Astrocyte of the cerebellum (primary cell): ENCODE results near the gene NPDC1.

ENCODE experiments used
- DNase-seq: peaks from one replicate; pipeline ENCODE4 v3.0.0-alpha.2; 2011; ENCODE audit warnings: low read depth
- H3K4me3 ChIP-seq: 2 replicates; pipeline ENCODE4 v1.5.1; 2011; ENCODE audit warnings: mild to moderate bottlenecking, low read depth, low read length, moderate library complexity
- in situ Hi-C: cut with HindIII; loops from 2 replicates; pipeline ENCODE4 v1.10.0; 2017; ENCODE audit warnings: low sequenced_read_pairs
- TF ChIP-seq, protein P1 (sequence below): IDR thresholded peaks from 2 replicates; pipeline ENCODE4 v1.5.1; 2012; ENCODE audit warnings: low read length, low read depth, moderate library complexity, mild to moderate bottlenecking; ENCODE audit errors: missing control alignments

The NPDC1 gene

GRCh38 chr9:137012694-137013570 is 33.0 kb downstream of the NPDC1 start:
- TF ChIP-seq, protein P1, sequence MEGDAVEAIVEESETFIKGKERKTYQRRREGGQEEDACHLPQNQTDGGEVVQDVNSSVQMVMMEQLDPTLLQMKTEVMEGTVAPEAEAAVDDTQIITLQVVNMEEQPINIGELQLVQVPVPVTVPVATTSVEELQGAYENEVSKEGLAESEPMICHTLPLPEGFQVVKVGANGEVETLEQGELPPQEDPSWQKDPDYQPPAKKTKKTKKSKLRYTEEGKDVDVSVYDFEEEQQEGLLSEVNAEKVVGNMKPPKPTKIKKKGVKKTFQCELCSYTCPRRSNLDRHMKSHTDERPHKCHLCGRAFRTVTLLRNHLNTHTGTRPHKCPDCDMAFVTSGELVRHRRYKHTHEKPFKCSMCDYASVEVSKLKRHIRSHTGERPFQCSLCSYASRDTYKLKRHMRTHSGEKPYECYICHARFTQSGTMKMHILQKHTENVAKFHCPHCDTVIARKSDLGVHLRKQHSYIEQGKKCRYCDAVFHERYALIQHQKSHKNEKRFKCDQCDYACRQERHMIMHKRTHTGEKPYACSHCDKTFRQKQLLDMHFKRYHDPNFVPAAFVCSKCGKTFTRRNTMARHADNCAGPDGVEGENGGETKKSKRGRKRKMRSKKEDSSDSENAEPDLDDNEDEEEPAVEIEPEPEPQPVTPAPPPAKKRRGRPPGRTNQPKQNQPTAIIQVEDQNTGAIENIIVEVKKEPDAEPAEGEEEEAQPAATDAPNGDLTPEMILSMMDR = no peak
- in situ Hi-C loops = no loop called here
- DNase-seq = no peak
- H3K4me3 ChIP-seq = no peak overlapping the region

DNA sequence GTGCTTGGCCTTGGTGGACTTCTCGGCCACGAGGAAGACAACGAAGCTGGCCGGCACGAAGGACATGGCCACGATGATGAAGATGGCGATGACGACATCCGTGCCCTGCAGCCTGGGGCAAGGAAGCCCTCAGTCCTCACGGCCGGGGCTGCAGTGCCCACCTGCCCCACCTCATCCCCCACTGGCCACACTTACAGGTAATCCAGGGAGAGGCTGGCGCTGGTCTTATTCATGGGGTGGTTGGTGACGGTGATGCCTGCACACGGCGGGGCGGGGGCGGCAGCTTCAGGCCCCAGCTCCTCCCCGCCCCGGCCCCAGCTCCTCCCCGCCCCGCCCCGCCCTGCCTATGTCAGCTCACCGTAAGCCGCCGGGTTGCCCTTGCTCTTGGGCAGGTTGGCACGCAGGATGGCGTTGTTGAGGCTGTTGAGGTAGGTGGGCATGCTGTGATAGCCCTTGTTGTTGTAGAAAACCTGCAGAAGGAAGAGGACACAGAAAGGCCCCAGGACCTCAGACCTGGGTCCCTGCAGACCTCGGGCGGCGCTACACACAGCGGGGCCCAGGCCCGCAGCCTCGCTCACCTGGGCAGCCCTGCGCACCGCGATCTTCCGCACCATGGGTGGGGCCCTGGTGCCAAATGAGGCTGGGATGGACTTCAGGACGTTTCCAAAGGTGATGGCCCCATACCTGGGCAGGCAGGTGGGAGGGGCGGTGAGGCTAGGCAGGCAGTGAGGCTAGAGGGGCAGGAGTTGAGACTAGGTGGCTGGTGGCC is 33.9 kb downstream of the NPDC1 start:
- TF ChIP-seq, protein P1 = no peak
- in situ Hi-C loops = no loop called here
- H3K4me3 ChIP-seq = no peak overlapping the region
- no peak for DNase-seq

GRCh38 chr9:137011156-137011555 is 34.8 kb downstream of the NPDC1 start:
- TF ChIP-seq, protein P1 = no peak
- H3K4me3 ChIP-seq = no peak overlapping the region
- no peak for DNase-seq
- in situ Hi-C loops = no loop called here

DNA sequence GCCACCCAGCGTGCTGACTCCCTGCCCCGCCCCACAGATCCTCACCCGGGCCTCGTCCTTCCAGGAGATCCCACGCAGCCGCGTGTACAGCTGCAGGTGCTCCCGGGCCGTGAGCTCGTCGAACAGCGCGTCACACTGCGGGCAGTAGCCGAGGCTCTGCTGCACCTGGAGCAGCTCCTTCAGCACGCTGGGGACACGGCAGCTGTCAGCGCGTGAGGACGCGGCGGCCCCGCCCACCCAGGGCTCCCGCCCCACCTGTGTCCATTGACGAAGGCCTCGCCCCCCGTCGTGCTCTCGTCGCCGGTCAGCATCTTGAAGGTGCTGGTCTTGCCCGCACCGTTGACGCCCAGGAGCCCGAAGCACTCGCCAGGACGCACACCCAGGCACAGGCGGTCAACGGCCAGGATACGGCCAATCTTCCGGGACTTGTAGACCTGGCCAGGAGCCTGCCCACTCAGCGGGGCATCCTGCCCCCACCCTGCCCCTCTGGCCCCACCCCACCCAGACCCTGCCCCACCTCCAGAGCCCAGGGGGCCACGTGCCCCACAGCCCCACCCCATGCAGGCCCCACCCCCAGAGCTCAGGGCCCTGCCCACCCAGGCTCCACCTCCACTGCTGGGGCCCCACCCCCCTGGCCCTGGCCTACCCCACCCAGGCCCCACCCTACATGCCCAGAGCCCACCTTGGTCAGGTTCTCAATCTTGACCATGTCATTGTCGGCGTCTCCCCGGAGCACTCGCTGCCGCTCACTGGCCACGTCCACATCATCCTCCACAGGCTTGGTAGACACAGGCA is 35.8 kb downstream of the NPDC1 start:
- no peak overlapping the region for H3K4me3 ChIP-seq
- DNase-seq = no peak
- TF ChIP-seq, protein P1 = no peak
- in situ Hi-C loops = no loop called here

GRCh38 chr9:137009217-137009616 is 36.8 kb downstream of the NPDC1 start:
- no peak for DNase-seq
- TF ChIP-seq, protein P1 = no peak
- no peak overlapping the region for H3K4me3 ChIP-seq
- in situ Hi-C loops = no loop called here

DNA sequence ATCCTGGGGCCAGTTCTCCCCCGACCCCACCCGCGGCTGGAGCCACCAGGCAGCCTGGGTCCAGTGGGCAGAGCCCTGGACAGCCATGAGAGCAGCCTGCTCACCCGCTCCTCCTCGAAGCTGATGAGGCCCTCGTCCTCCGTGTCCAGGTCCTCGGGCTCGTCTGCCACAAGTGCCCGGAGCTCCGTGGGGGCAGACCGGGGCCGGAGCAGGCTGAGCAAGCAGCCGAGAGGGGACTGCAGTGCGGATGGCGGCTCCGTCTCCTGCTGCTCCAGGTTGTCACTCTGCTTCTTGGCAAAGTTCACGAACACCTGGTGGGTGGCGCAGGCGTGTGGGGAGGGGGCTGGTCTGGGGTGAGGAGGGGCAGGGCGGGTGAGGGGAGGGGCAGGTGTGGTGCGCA is 37.7 kb downstream of the NPDC1 start:
- in situ Hi-C loops = no loop called here
- no peak for DNase-seq
- TF ChIP-seq, protein P1 = no peak
- H3K4me3 ChIP-seq = no peak overlapping the region
